Lower leg skin (tissue), 4 donors: ENCODE results near the gene ALOX15. TPM values are rescaled to one million over a fixed set of nuclear protein-coding genes. Genes with fewer than 3 reads are reported as not detected.

Source experiments
- DNase-seq, 2 donors: peaks; one replicate each; pipeline ENCODE4 v3.0.0-alpha.2; 2019; ENCODE audit warnings: low spot score in 2 of 2
- H3K4me3 ChIP-seq: fragments of 200-600 bp; sonication (generic); 2 replicates; pipeline ENCODE4 v1.5.1; 2017; ENCODE audit warnings: mild to moderate bottlenecking, low read depth; ENCODE audit not compliant: poor library complexity, severe bottlenecking
- POLR2A ChIP-seq, 2 donors: fragments of 450-650 bp; IDR thresholded peaks; one replicate each; pipeline ENCODE4 v1.6.1; 2016 to 2017; ENCODE audit warnings: antibody characterized with exemption in 2 of 2, mild to moderate bottlenecking in 1 of 2, moderate library complexity in 1 of 2
- WGBS, 2 donors: methylation state at CpG; one replicate each; pipeline ENCODE4 v1.1.5; 2018; 5-methylcytosine and 5-hydroxymethylcytosine counted together
- intact Hi-C: fragments of 100-400 bp; cut with DNase I; formaldehyde crosslinking; loops from one replicate; pipeline ENCODE4 v1.15.0; 2023; ENCODE audit warnings: low total_unique reads
- total RNA-seq, 4 donors: library from RNA; depleted of rRNA; stranded (reverse); fragments of >200 nt; gene quantifications; one replicate each; pipeline ENCODE4 v1.1.0, GENCODE V29; 2016
- TF ChIP-seq, protein P1 (sequence below), 3 donors: fragments of 450-650 bp; IDR thresholded peaks; one replicate each; pipeline ENCODE4 v1.5.1; 2016; ENCODE audit warnings: antibody characterized with exemption in 3 of 3, mild to moderate bottlenecking in 3 of 3, moderate library complexity in 2 of 3

Gene ALOX15
- total RNA-seq, 4 donors from 2014 or later, result 0.54 to 0.68 TPM; not detected in 2

DNA sequence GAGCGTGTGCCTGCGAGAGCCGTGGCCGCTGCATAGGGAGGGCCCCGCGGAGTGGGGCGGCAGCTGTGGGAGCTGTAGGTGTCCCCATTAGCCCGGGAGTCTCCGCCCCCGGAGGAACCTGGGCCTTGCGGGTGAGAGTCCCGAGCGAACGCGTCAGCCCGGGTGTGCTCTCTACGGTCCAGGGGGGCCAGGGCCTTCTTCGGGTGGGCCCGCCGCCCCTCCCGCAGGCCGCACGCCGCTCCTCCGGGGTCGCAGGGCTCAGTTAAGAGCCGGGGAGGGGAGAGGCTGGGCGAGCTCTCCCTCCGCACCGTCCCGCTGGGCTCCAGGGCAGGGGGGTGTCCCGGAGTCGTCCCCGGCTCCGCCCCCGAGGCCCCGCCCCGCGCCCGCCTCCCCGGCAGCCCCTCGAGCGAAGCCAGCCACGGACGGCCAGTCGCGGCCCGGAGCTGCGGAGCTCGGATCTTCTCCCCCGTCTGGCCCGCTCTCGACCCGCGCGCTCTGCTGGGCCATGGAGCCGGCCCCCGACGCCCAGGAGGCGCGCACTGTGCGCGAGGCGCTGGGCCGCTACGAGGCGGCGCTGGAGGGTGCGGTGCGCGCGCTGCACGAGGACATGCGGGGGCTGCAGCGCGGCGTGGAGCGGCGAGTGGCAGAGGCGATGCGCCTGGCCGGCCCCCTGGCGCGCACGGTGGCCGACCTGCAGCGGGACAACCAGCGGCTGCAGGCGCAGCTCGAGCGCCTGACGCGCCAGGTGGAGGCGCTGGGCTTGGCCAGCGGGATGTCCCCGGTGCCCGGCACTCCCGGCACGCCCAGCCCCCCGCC lies 57.2 kb downstream of the ALOX15 start, which contains the start of gene SMTNL2:
Gene SMTNL2, plus strand, starts transcription at position 429 of the 816 bp plus-strand sequence. Its CDS starts 77 bp downstream, at position 506.
- TF ChIP-seq POLR2A (IDR thresholded peaks at IDR 0.05), result no peak
- TF ChIP-seq, protein P1, sequence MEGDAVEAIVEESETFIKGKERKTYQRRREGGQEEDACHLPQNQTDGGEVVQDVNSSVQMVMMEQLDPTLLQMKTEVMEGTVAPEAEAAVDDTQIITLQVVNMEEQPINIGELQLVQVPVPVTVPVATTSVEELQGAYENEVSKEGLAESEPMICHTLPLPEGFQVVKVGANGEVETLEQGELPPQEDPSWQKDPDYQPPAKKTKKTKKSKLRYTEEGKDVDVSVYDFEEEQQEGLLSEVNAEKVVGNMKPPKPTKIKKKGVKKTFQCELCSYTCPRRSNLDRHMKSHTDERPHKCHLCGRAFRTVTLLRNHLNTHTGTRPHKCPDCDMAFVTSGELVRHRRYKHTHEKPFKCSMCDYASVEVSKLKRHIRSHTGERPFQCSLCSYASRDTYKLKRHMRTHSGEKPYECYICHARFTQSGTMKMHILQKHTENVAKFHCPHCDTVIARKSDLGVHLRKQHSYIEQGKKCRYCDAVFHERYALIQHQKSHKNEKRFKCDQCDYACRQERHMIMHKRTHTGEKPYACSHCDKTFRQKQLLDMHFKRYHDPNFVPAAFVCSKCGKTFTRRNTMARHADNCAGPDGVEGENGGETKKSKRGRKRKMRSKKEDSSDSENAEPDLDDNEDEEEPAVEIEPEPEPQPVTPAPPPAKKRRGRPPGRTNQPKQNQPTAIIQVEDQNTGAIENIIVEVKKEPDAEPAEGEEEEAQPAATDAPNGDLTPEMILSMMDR (IDR thresholded peaks at IDR 0.05), result no peak
- WGBS, 2 donors, result 0 to 2% methylated on average over 10 to 15 of the region's 100 CpGs
- H3K4me3 ChIP-seq, result peak within 1 kb of the TSS; percentile 10
- intact Hi-C loops, result no loop called here
- no peak for DNase-seq

- no peak for TF ChIP-seq POLR2A (IDR thresholded peaks at IDR 0.05)
- TF ChIP-seq, protein P1 (IDR thresholded peaks at IDR 0.05), result no peak
- intact Hi-C loops, result no loop called here
- WGBS, 2 donors, result 27 to 30% methylated on average over 8 to 11 of the region's 12 CpGs
- no peak for DNase-seq
- H3K4me3 ChIP-seq, result no peak overlapping the region
Observed at GRCh38 chr17:4583782-4584100, 57.7 kb downstream of the ALOX15 start.

- no peak for TF ChIP-seq POLR2A (IDR thresholded peaks at IDR 0.05)
- TF ChIP-seq, protein P1 (IDR thresholded peaks at IDR 0.05), result no peak
Observed at GRCh38 chr17:4583206-4583605, 58.3 kb downstream of the ALOX15 start.

DNA sequence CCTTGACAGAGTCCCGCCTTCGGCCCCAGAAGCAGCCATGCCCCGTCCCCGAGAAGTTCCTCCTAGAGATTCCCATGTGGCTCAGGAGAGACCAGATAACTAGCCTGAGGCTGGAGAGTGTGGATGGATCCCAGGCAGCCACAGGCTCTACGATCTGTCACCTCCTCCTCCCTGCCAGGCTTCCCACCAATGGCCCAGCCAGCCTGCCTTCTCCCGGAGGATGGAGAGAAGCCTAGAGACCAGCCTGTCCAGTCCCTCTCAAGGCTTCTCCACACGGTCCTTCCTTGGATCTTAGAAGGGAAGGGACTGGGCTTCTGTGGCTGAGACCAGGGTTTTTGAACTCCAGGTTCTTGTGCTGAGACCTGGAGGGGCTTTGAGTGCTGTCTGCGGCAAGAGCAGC lies 58.8 kb downstream of the ALOX15 start:
- no peak overlapping the region for H3K4me3 ChIP-seq
- WGBS, 2 donors, result 74 to 84% methylated on average over 8 of the region's 8 CpGs
- no peak for DNase-seq
- intact Hi-C loops, result no loop called here
- TF ChIP-seq POLR2A (IDR thresholded peaks at IDR 0.05), result no peak
- TF ChIP-seq, protein P1 (IDR thresholded peaks at IDR 0.05), result no peak

More at GRCh38 chr17:4583206-4583605, 58.3 kb downstream of the ALOX15 start:
- 62 to 81% methylated on average over 3 of the region's 3 CpGs for WGBS, 2 donors
- no peak for DNase-seq
- H3K4me3 ChIP-seq, result no peak overlapping the region
- intact Hi-C loops, result no loop called here

- no peak overlapping the region for H3K4me3 ChIP-seq
- intact Hi-C loops, result no loop called here
- WGBS, 2 donors, result 50 to 72% methylated on average over 7 of the region's 7 CpGs
- no peak for DNase-seq
- TF ChIP-seq, protein P1 (IDR thresholded peaks at IDR 0.05), result no peak
- no peak for TF ChIP-seq POLR2A (IDR thresholded peaks at IDR 0.05)
Observed at GRCh38 chr17:4582101-4582501, 59.4 kb downstream of the ALOX15 start.

Other genes starting within 250 kb of the ALOX15 start
- under 1 TPM in 2 of 4 donors, not detected in 2; 0.16 to 0.56 TPM for gene SPNS3, start 207.7 kb downstream of the ALOX15 start, total RNA-seq
- 100 to 1,000 TPM in 1 of 4 donors, 10 to 100 TPM in 3; 74.9 to 132 (median 87.5) TPM for gene SPNS2, start 142.8 kb downstream of the ALOX15 start, total RNA-seq
- 10 to 100 TPM; 53.9 to 83.7 (median 54.5) TPM for gene MYBBP1A, start 86.3 kb downstream of the ALOX15 start, total RNA-seq
- 100 to 1,000 TPM; 133 to 232 (median 184) TPM for gene GGT6, start 81.1 kb downstream of the ALOX15 start, total RNA-seq
- gene SMTNL2, start 57.1 kb downstream of the ALOX15 start, total RNA-seq, result 1 to 10 TPM in 2 of 4 donors, under 1 TPM in 1, not detected in 1; 0.25 to 3.0 (median 1.0) TPM
- 10 to 100 TPM; 20.5 to 78.4 (median 26.0) TPM for gene PELP1, start 62.5 kb upstream of the ALOX15 start, total RNA-seq
- 10 to 100 TPM in 3 of 4 donors, 1 to 10 TPM in 1; 8.5 to 16.4 (median 11.8) TPM for gene ARRB2, start 69.0 kb upstream of the ALOX15 start, total RNA-seq
- 10 to 100 TPM; 22.9 to 47.0 (median 40.9) TPM for gene MED11, start 89.8 kb upstream of the ALOX15 start, total RNA-seq
- gene ZMYND15, start 98.2 kb upstream of the ALOX15 start, total RNA-seq, result 1 to 10 TPM in 2 of 4 donors, under 1 TPM in 1, not detected in 1; 0.46 to 1.7 (median 1.2) TPM
- gene CXCL16, start 98.2 kb upstream of the ALOX15 start, total RNA-seq, result 10 to 100 TPM; 25.0 to 28.1 (median 25.5) TPM
- not detected for gene TM4SF5, start 130.2 kb upstream of the ALOX15 start, total RNA-seq
- gene VMO1, start 144.7 kb upstream of the ALOX15 start, total RNA-seq, result 1 to 10 TPM in 3 of 4 donors, not detected in 1; 2.2 to 9.9 (median 5.3) TPM
- 1 to 10 TPM in 1 of 4 donors, not detected in 3; 1.2 TPM for gene GLTPD2, start 147.3 kb upstream of the ALOX15 start, total RNA-seq
- 100 to 1,000 TPM; 103 to 207 (median 177) TPM for gene PSMB6, start 154.5 kb upstream of the ALOX15 start, total RNA-seq
- 10 to 100 TPM; 40.1 to 78.8 (median 56.3) TPM for gene PLD2, start 165.5 kb upstream of the ALOX15 start, total RNA-seq
- 100 to 1,000 TPM; 128 to 208 (median 140) TPM for gene MINK1, start 191.7 kb upstream of the ALOX15 start, total RNA-seq